Stimulated activated CD4-positive, alpha-beta T cell treated with anti-CD3 and anti-CD28 coated beads, Interleukin-1b, Interleukin-23, amount 100 ng/mL, for 24 hours (primary cell): Measurements from ENCODE around the gene TTC1.
"Not testable (repeated sequence)": the region's sequence is repeated elsewhere in the genome, so short reads cannot be mapped to it uniquely, and the experiment has no call there.

Experiments used
- DNase-seq, 4 experiments: peaks; one replicate each; pipeline ENCODE4 v3.0.0-alpha.2; 2020; ENCODE audit warnings: low read depth in 4 of 4, low spot score in 1 of 4

Gene TTC1

GRCh38 chr5:160039810-160040470, 31.0 kb downstream of the TTC1 start:
- no peak for DNase-seq

- no peak for DNase-seq
Observed at GRCh38 chr5:160040471-160040835, 31.5 kb downstream of the TTC1 start.

- DNase-seq = no peak
Observed at GRCh38 chr5:160042671-160043070, 33.7 kb downstream of the TTC1 start.

GRCh38 chr5:160044391-160044804, 35.5 kb downstream of the TTC1 start:
- DNase-seq = no peak

GRCh38 chr5:160044967-160045366, 36.0 kb downstream of the TTC1 start:
- DNase-seq = no peak

GRCh38 chr5:160047423-160047822, 38.5 kb downstream of the TTC1 start:
- no peak for DNase-seq

GRCh38 chr5:160048131-160048530, 39.2 kb downstream of the TTC1 start:
- DNase-seq = no peak

- DNase-seq = no peak
Observed at GRCh38 chr5:160049099-160049498, 40.2 kb downstream of the TTC1 start.

- no peak for DNase-seq
Observed at GRCh38 chr5:160054047-160054446, 45.1 kb downstream of the TTC1 start.

GRCh38 chr5:160054831-160055230, 45.9 kb downstream of the TTC1 start:
- DNase-seq = no peak

- no peak for DNase-seq
Observed at GRCh38 chr5:160057256-160057655, 48.3 kb downstream of the TTC1 start.

- no peak for DNase-seq
Observed at GRCh38 chr5:160060001-160060400, 51.1 kb downstream of the TTC1 start.

- no peak for DNase-seq
Observed at GRCh38 chr5:160061770-160062169, 52.8 kb downstream of the TTC1 start.

GRCh38 chr5:160064417-160064810, 55.5 kb downstream of the TTC1 start:
- DNase-seq = no peak

GRCh38 chr5:160064995-160065614, 56.2 kb downstream of the TTC1 start:
- no peak for DNase-seq

GRCh38 chr5:160069120-160069519, 60.2 kb downstream of the TTC1 start:
- not testable (repeated sequence) for DNase-seq

GRCh38 chr5:160071516-160071915, 62.6 kb downstream of the TTC1 start:
- no peak for DNase-seq

GRCh38 chr5:160071916-160072315, 63.0 kb downstream of the TTC1 start:
- DNase-seq = no peak

- DNase-seq = no peak
Observed at GRCh38 chr5:160075073-160075472, 66.1 kb downstream of the TTC1 start.

- DNase-seq = no peak
Observed at GRCh38 chr5:160076997-160077396, 68.1 kb downstream of the TTC1 start.

GRCh38 chr5:160079753-160080152, 70.8 kb downstream of the TTC1 start:
- DNase-seq = no peak

GRCh38 chr5:160081495-160081894, 72.6 kb downstream of the TTC1 start:
- DNase-seq = no peak
